ENCODE measurements around the gene SLC9A8. TPM values are rescaled to one million over a fixed set of nuclear protein-coding genes. Genes with fewer than 3 reads are reported as not detected.

SLC9A8 gene
- total and polyA plus RNA-seq, 2 of the 4 experiments (the other 2 are of a cell fraction) = 4.1 to 5.0 TPM

- Histone ChIP-seq H2BK120ac (ENCODE audit: low read depth, low read length) (no peak overlapping the region), H3K14ac (replicated peaks; ENCODE audit: low read depth, low read length) (no peak overlapping the region), H3K9me1 (ENCODE audit: insufficient read depth, low read length) (no peaks in the 10 kb centered on the region; the same call in 1 of the 2 replicates), H3K23ac (ENCODE audit: low read depth, low read length) (no peak overlapping the region), H2BK15ac (ENCODE audit: low read depth, low read length) (no peak overlapping the region), H3K18ac (ENCODE audit: low read depth, low read length) (no peak overlapping the region), H3K4me1 (ENCODE audit: control insufficient read depth, insufficient read depth, low read length) (peaks cover 3% of the 10 kb centered on the region), H4K5ac (ENCODE audit: low read depth, low read length) (no peak overlapping the region), H2AK9ac (replicated peaks; ENCODE audit: low read depth, low read length, poor library complexity) (no peak overlapping the region), H3K9me3 (ENCODE audit: control insufficient read depth, insufficient read depth, low read length) (no peaks in the 10 kb centered on the region), H3K27ac (ENCODE audit: insufficient read depth, low read length) (no peak overlapping the region), H4K91ac (ENCODE audit: insufficient read depth, low read depth, low read length) (no peak overlapping the region), H3K27me3 (ENCODE audit: control insufficient read depth, insufficient read depth, low read length) (no peaks in the 10 kb centered on the region), H3K9ac (ENCODE audit: low read depth, low read length) (no peak overlapping the region), H2AK5ac (ENCODE audit: low read depth, low read length) (no peak overlapping the region), H3K4ac (ENCODE audit: low read depth, low read length) (no peak overlapping the region), H2BK5ac (ENCODE audit: low read depth, low read length, poor library complexity, severe bottlenecking) (no peak overlapping the region), H3K4me2 (ENCODE audit: low read depth, low read length) (no peak overlapping the region), H3K4me3 (ENCODE audit: insufficient read depth, low read depth, low read length) (no peak overlapping the region), H4K20me1 (ENCODE audit: insufficient read depth, low read length) (no peaks in the 10 kb centered on the region), H3K79me1 (ENCODE audit: low read depth in 1 of 2, low read length in 2 of 2) (no peaks in the 10 kb centered on the region; a peak in 1 of 4 replicates), H3K36me3 (ENCODE audit: control insufficient read depth, insufficient read depth, low read length) (peaks cover 6% of the 10 kb centered on the region; the same call in 1 of the 2 replicates), H2BK20ac (ENCODE audit: low read depth, low read length) (no peak overlapping the region), H3K56ac (ENCODE audit: extremely low read depth, insufficient read depth, low read length) (no peak overlapping the region), H2AFZ (replicated peaks; ENCODE audit: low read length, poor library complexity) (peak overlapping the region; percentile 0), H4K8ac (ENCODE audit: low read depth in 2 of 2, low read length in 2 of 2) (no peak overlapping the region)
- ChIA-PET CTCF (no interaction called here), POLR2A (ENCODE audit: unreplicated experiment) (no interaction called here)
- ATAC-seq (ENCODE audit: low read depth) (no peak), DNase-seq (no peak)
- BruUV-seq (replicated peaks) = no TSS peak
- intact Hi-C loops (cut with micrococcal nuclease) (no loop called here), dilution Hi-C loops (cut with HindIII; ENCODE audit: low sequenced_read_pairs, unreplicated experiment) (no loop called here), in situ Hi-C loops (cut with MboI; ENCODE audit: low sequenced_read_pairs) (loop anchor here (25.0 kb wide), 1 partner anchor 537 kb away; no protein-coding TSS in a partner anchor)
- no peak for TF ChIP-seq USF2 (IDR thresholded peaks at IDR 0.05; ENCODE audit: low read depth, low read length)
- no peak for TF ChIP-seq MXI1 (IDR thresholded peaks at IDR 0.05; ENCODE audit: borderline replicate concordance, low read depth, low read length)
- TF ChIP-seq BHLHE40 (IDR thresholded peaks at IDR 0.05; ENCODE audit: low read depth, low read length) = no peak
- TF ChIP-seq MAFK (IDR thresholded peaks at IDR 0.05; ENCODE audit: low read depth, low read length) = no peak
- TF ChIP-seq NFE2L2 (IDR thresholded peaks at IDR 0.05; ENCODE audit: low read depth, low read length) = no peak
- no peak for TF ChIP-seq FOS (IDR thresholded peaks at IDR 0.05; ENCODE audit: low read depth, low read length)
- no peak for TF ChIP-seq CTCF (conservative IDR thresholded peaks at IDR 0.05; ENCODE audit: low read depth, low read length)
- TF ChIP-seq POLR2A (IDR thresholded peaks at IDR 0.05; ENCODE audit: low read depth, low read length) = no peak
- no peak for TF ChIP-seq RAD21 (IDR thresholded peaks at IDR 0.05; ENCODE audit: low read length)
- no peak for TF ChIP-seq ELK1 (IDR thresholded peaks at IDR 0.05; ENCODE audit: borderline replicate concordance, low read depth, low read length)
- TF ChIP-seq RCOR1 (IDR thresholded peaks at IDR 0.05; ENCODE audit: insufficient replicate concordance, low read length) = no peak
- no peak for TF ChIP-seq MAZ (IDR thresholded peaks at IDR 0.05; ENCODE audit: borderline replicate concordance, low read depth, low read length)
- TF ChIP-seq SMC3 (IDR thresholded peaks at IDR 0.05; ENCODE audit: low read depth, low read length) = no peak
- no peak for TF ChIP-seq RFX5 (IDR thresholded peaks at IDR 0.05; ENCODE audit: low read depth, low read length)
- TF ChIP-seq CEBPB (IDR thresholded peaks at IDR 0.05; ENCODE audit: low read depth, low read length) = no peak
- no peak for TF ChIP-seq CHD1 (IDR thresholded peaks at IDR 0.05; ENCODE audit: low read depth, low read length)
- WGBS, 2 experiments (ENCODE audit: extremely low coverage in 2 of 2, insufficient read length in 1 of 2) = 40% methylated on average over 1 of the region's 6 CpGs; no CpG with 5 or more reads in 1 of the 2 experiments
Measured at GRCh38 chr20:49874696-49875095, 62.1 kb downstream of the SLC9A8 start.
